NK-92 (cell line): ENCODE measurements around the gene ANKRD36.
"Not testable (repeated sequence)": the region's sequence is repeated elsewhere in the genome, so short reads cannot be mapped to it uniquely, and the experiment has no call there.

Experiments
- DNase-seq: peaks from one replicate; lab custom pipeline; 2025; ENCODE audit not compliant: unreplicated experiment; lab: John Stamatoyannopoulos, UW

Gene ANKRD36

DNA sequence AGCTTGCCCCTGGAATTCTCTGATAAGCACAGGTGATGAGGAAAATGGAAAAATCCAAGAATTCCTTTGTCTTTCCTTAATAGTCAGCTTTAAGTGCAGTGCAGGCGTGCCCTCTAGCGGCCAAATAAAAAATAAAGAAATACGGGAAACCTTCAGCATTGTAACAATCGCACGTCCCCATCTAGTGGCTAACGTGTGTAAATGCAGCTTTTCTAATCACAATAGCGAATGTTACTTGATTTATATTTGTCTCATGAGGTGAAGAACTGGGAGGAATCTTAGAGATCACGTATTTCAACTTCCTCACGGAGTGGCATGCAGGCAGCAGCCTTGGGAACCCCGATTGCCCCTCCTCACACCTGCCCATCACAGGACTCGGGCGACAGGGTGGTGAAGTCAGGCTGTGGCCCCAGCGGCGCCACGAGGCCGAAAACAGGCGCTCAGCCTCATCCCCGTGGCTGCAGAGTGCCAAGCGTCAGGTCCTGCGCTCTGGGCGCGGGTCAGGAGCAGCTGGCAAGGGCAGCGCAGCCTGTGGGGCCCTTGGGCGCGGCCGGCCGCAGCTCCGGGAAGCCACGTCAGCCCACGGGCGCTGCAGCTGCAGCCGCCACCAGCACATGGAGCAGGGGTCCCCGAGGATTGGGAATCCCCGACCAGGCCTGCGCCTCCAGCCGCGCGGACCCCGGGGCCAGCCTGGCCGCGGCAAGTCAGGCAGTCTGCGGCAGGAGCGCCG lies 468 bp upstream of the ANKRD36 start:
- not testable (repeated sequence) for DNase-seq

DNA sequence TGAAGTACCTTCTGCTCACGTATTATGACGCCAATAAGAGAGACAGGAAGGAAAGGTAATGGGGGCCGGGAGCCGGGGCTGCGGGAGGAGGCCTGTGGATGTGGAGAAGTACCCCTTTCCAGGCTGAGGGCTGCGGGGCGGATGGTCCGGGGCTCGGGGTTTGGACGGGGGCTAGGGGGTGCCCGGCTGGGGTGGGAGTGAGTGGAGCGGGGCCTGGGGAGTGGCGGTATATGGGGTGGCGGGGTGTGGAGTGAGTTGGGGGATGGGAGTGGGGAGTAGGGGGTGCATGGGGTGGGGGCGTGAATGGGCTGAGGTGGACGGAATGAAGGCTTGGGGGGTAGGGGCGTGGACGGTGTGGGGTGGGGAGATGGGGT lies 916 bp downstream of the ANKRD36 start:
- not testable (repeated sequence) for DNase-seq

DNA sequence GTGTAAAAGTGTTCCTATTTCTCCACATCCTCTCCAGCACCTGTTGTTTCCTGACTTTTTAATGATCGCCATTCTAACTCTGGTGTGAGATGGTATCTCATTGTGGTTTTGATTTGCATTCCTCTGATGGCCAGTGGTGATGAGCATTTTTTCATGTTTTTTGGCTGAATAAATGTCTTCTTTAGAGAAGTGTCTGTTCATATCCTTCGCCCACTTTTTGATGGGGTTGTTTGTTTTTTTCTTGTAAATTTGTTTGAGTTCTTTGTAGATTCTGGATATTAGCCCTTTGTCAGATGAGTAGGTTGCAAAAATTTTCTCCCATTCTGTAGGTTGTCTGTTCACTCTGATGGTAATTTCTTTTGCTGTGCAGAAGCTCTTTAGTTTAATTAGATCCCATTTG lies 16.1 kb downstream of the ANKRD36 start:
- DNase-seq = not testable (repeated sequence)

DNA sequence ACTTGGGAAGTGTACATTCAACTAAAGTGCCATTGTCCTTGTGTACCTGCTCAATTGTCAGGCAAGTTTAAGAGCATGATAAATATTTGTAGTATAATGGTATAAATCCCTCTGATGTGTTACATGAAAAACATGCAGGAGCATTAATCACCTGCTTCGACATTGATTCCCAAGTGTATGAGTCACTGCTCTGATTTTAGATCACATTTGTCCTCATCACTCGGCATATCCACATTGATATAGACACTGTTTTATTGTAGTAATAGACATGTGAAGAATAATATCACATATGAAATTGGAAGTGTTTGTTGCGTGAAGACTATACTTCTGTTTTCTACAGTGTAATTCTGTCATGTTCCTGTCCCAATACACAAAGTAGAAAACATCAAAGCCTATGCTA lies 31.1 kb downstream of the ANKRD36 start:
- DNase-seq = not testable (repeated sequence)

DNA sequence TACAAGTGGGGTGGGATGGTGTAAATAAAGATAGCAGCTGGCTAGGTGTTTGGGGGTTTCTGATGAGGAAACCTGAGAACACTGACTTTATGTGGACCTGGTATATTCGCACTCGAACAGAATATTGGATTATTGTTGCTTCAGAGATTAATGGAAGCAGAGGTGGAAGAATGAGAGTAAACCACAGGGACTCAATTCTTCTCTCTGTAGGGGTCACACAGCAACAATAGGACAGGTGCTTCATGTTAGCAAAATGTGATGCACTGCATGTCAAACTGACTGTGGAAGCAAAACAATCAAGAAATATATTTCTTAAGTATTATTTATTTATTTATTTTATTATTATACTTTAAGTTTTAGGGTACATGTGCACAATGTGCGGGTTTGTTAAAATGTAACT lies 53.6 kb downstream of the ANKRD36 start:
- not testable (repeated sequence) for DNase-seq

DNA sequence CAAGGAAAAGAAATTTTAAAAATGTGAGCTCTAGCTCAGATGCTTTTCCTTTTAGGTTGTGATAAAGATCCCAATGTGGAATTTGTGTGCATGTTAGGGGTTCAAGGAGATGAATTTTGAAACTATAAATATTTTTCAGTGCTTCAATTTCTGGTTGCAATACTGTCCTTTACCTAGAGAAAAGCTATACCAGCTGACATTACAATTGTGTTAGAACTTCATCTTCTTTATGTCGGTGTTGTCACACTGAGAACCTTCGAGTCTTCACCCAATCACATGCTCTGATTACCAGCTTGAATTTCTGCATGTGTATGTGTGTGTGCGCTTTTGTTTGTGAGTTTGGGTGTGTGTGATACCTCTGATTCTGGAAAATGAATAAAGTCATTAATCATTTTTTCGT lies 55.0 kb downstream of the ANKRD36 start:
- not testable (repeated sequence) for DNase-seq

DNA sequence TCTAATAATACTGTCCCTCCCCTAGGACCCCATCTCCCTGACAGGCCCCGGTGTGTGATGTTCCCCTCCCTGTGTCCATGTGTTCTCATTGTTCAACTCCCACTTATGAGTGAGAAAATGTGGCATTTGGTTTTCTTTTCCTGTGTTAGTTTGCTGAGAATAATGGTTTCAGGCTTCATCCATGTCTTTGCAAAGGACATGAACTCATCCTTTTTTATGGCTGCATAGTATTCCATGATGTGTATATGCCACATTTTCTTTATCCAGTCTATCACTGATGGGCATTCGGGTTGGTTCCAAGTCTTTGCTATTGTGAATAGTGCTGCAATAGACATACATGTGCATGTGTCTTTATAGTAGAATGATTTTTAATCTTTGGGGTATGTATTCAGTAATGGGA lies 55.6 kb downstream of the ANKRD36 start:
- DNase-seq = not testable (repeated sequence)

DNA sequence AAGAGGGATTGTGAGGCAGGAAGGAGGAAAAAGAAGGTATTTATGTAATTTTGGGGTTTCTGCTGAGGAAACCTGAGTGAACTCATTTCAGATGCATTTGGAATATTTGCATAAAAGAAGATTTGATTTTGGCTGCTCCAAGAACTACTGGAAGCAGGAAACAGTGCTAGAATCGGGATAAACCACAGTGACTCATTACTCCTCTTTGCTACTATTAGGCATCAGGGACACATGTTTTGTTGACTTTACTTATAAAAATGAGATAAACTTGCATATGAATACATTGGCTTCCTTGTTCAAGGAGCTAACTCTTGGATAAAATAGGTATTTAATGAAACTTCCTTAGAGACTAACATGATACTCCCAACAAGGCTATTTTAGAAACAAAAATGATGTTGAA lies 67.4 kb downstream of the ANKRD36 start:
- DNase-seq = not testable (repeated sequence)

DNA sequence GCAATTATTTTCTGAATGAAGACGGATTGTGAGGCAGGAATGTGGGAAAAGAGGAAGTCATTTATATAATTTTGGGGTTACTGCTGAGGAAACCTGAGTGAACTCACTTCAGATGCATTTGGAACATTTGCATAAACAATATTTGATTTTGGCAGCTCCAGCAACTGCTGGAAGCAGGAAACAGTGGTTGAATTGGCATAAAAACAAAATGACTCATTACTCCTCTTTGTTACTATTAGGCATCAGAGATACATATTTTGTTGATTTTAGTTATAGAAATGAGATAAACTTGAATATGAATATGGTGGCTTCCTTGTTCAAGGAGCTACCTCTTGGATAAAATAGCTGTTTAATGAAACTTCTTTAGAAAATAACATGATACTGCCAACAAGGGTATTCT lies 82.4 kb downstream of the ANKRD36 start:
- not testable (repeated sequence) for DNase-seq

DNA sequence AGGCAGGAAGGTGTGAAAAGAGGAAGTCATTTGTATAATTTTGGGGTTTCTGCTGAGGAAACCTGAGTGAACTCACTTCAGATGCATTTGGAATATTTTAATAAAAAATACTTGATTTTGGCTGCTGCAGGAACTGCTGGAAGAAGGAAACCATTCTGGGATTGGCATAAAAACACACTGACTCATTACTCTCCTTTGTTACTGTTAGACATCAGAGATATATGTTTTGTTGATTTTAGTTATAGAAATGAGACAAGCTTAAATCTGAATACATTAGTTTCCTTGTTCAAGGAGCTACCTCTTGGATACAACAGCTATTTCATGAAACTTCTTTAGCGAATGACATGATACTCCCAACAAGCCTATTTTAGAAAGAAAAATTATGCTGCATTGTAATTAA lies 84.3 kb downstream of the ANKRD36 start:
- DNase-seq = not testable (repeated sequence)

DNA sequence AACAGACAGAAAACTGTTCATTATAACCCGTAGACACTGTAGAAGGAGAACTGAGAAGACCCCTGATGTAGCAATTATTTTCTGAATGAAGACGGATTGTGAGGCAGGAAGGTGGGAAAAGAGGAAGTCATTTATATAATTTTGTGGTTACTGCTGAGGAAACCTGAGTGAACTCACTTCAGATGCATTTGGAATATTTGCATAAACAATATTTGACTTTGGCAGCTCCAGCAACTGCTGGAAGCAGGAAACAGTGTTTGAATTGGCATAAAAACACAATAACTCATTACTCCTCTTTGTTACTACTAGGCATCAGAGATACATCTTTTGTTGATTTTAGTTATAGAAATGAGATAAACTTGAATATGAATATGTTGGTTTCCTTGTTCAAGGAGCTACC lies 87.9 kb downstream of the ANKRD36 start:
- not testable (repeated sequence) for DNase-seq

DNA sequence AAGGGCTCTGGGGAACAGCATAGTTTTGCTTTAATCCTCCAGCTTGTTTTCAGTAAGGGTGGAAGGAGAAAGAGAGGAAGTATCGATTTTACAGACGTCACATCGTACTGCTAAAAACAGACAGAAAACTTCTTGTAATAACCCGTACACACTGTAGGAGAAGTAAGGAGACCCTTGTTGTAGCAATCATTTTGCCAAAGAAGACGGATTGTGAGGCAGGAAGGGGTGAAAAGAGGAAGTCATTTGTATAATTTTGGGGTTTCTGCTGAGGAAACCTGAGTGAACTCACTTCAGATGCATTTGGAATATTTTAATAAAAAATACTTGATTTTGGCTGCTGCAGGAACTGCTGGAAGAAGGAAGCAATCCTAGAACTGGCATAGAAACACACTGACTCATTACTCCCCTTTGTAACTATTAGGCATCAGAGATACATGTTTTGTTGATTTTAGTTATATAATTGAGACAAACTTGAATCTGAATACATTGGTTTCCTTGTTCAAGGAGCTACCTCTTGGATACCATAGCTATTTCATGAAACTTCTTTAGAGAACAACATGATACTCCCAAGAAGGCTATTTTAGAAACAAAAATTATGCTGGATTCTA lies 89.8 kb downstream of the ANKRD36 start:
- not testable (repeated sequence) for DNase-seq

DNA sequence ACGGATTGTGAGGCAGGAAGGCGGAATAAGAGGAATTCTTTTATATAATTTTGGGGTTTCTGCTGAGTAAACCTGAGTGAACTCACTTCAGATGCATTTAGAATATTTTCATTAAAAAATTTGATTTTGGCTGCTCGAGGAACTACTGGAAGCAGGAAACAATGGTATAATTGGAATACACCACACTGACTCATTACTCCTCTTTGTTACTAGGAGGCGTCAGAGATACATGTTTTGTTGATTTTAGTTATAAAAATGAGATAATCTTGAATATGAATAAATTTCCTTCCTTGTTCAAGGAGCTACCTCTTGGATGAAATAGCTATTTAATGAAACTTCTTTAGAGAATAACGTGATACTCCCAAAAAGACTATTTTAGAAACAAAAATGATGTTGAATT lies 97.4 kb downstream of the ANKRD36 start:
- no peak for DNase-seq

DNA sequence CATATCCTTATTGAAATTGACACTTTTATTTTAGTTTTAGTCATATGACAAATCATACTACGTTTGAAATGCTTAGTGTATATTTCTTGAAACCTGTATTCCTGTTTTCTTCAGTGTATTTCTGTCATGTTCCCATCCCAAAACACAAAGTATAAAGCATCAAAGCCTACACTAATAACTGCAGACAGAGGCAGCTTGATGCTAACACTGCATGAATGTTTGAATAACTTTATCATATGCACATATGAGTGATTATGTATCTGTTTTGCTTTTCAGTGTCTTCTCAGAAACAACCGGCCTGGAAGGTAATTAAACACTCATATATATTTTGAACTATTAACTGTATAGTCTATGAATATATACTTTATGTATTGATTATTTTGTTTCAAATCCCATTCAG lies 102.1 kb downstream of the ANKRD36 start:
- not testable (repeated sequence) for DNase-seq

DNA sequence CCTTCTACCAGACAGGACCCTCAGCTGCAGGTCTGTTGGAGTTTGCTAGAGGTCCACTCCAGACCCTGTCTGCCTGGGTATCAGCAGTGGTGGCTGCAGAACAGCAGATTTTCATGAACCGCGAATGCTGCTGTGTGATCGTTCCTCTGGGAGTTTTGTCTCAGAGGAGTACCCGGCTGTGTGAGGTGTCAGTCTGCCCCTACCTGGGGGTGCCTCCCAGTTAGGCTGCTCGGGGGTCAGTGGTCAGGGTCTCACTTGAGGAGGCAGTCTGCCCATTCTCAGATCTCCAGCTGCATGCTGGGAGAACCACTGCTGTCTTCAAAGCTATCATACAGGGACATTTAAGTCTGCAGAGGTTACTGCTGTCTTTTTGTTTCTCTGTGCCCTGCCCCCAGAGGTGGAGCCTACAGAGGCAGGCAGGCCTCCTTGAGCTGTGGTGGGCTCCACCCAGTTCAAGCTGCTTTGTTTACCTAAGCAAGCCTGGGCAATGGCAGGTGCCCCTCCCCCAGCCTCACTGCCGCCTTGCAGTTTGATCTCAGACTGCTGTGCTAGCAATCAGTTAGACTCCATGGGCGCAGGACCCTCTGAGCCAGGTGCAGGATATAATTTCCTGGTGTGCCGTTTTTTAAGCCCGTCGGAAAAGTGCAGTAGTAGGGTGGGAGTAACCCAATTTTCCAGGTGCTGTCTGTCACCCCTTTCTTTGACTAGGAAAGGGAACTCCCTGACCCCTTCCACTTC lies 118.1 kb downstream of the ANKRD36 start:
- DNase-seq = not testable (repeated sequence)

DNA sequence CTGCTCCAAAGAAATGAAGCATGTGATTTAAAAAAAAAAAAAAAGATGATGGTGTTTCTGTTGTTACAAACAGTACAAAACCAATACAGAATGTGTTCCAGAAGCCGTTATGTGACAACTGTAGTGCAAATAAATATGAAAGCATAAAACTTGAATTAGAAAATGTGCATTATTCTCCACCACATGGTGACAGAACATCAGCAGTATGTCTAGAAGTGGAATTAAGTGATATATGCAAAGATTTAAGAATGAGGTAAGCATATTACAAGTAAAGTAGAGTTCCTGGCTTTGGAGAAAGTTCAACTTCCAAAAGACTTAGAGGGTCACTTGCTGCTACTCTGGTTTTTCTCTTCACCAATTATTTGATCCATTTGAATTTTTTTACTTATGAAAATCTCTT lies 120.0 kb downstream of the ANKRD36 start:
- not testable (repeated sequence) for DNase-seq

DNA sequence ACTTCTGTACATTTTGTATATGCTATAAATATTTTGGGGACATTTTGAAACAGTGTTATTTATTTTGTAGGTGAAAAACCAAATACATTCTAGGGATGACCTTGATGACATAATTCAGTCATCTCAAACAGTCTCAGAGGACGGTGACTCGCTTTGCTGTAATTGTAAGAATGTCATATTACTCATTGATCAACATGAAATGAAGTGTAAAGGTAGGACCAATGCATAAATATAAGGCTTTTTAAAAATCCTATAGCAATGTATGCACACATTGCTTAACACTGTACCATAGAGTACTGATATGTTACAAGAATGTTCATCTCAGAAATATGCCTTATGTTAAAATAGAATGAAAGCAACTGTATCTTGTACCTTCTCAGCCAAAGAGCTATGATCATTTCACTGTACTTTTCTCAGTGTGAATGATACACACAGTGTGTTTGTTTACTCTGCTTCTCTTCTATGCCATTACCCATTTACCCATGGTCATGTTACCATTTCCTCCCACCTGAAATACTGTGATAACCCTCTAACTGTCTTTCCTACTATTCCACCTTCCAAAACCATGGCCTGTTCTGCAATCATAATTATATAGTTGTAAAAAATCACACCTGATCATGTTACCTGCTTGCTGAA lies 120.8 kb downstream of the ANKRD36 start:
- DNase-seq = not testable (repeated sequence)

DNA sequence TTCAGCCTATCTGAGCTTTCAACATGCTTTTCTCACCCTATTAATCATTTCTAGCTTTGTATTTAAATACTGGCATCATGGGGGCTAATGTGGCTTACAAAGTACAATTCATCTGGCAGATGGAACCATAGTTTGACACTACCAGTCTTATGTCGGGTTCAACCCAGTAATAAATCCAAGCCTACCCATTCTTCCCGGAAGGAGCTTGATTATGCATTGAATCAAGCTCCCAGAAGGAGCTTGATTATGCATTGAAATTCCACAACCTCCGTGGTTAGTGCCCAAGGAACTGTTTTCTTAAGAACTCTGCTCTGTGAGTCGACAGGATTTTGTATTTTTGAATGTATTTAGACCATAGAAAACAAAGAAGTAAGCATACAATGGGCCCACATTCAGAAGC lies 148.2 kb downstream of the ANKRD36 start:
- DNase-seq = not testable (repeated sequence)

DNA sequence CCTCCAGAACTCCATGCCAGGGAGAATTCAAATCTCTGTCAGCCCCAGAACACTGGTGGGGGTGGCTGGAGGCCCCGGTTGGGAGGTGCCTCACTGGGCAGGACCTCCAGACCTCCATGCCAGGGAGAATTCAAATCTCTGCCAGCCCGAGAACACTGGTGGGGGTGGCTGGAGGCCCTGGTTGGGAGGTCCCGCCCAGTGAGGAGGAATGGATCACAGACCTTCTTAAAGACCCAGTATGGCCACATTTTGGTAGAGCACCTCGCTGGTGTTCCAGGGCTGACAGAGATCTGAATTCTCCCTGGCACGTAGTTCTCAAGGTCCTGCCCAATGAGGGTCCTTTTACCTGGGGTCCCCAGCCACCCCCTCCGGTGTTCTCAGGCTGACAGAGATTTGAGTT lies 153.5 kb downstream of the ANKRD36 start:
- not testable (repeated sequence) for DNase-seq

DNA sequence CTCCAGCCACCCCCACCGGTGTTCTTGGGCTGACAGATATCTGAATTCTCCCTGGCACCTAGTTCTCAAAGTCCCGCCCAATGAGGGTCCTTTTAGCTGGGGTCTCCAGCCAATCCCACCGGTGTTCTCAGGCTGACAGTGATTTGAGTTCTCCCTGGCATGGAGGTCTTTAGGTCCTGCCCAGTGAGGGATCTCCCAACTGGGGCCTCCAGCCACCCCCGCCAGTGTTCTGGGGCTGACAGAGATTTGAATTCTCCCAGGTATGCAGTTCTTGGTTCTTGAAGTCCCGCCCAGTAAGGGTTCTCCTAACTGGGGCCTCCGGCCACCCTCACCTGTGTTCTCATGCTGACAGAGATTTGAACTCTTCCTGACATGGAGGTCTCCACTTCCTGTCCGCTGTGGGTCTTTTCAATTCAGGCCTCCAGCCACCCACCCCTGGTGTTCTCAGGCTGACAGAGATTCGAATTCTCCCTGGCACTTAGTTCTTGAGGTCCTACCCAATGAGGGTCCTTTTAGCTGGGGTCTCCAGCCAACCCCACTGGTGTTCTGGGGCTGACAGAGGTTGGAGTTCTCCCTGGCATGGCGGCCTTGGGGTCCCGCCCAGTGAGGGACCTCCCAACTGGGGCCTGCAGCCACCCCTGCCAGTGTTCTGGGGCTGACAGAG lies 154.6 kb downstream of the ANKRD36 start:
- DNase-seq = no peak

DNA sequence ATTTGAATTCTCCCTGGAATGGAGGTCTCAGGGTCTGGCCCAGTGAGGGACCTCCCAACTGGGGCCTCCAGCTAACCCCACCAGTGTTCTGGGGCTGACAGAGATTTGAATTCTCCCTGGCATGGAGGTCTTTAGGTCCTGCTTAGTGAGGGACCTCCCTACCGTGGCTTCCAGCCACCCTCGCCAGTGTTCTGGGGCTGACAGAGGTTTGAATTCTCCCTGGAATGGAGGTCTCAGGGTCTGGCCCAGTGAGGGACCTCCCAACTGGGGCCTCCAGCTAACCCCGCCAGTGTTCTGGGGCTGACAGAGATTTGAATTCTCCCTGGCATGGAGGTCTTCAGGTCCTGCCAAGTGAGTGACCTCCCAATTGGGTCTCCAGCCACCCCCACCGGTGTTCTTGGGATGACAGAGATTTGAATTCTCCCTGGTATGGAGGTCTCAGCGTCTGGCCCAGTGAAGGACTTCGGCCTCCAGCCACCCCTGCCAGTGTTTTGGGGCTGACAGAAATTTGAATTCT lies 155.2 kb downstream of the ANKRD36 start:
- not testable (repeated sequence) for DNase-seq
